CD1c-positive myeloid dendritic cell (primary cell): ENCODE results near the gene PDXK.
"Not testable (repeated sequence)": the region's sequence is repeated elsewhere in the genome, so short reads cannot be mapped to it uniquely, and the experiment has no call there.

Experiments
- DNase-seq: peaks from one replicate; pipeline ENCODE4 v3.0.0-alpha.2; 2016; ENCODE audit errors: extremely low spot score

Gene PDXK

GRCh38 chr21:43718872-43719747 is at the start of gene PDXK:
Gene PDXK, plus strand, starts transcription at chr21:43719129. Its CDS starts 166 bp downstream, at chr21:43719295.
- DNase-seq, result peak; percentile 96

- no peak for DNase-seq
Measured at GRCh38 chr21:43669828-43670605, 48.9 kb upstream of the PDXK start.

GRCh38 chr21:43675871-43676270 is 43.1 kb upstream of the PDXK start:
- no peak for DNase-seq

GRCh38 chr21:43676391-43676790 is 42.5 kb upstream of the PDXK start:
- DNase-seq, result peak; percentile 34

GRCh38 chr21:43679951-43680350 is 39.0 kb upstream of the PDXK start:
- no peak for DNase-seq

- not testable (repeated sequence) for DNase-seq
Measured at GRCh38 chr21:43680421-43680820, 38.5 kb upstream of the PDXK start.

GRCh38 chr21:43681650-43682049 is 37.3 kb upstream of the PDXK start:
- no peak for DNase-seq

- DNase-seq, result no peak
Measured at GRCh38 chr21:43684424-43684823, 34.5 kb upstream of the PDXK start.

- DNase-seq, result peak; percentile 61
Measured at GRCh38 chr21:43686811-43687565, 31.9 kb upstream of the PDXK start.

GRCh38 chr21:43687566-43688399 is 31.1 kb upstream of the PDXK start:
- DNase-seq, result peak; percentile 67

- DNase-seq, result no peak
Measured at GRCh38 chr21:43688906-43689305, 30.0 kb upstream of the PDXK start.

- peak; percentile 79 for DNase-seq
Measured at GRCh38 chr21:43689556-43690337, 29.2 kb upstream of the PDXK start.

- no peak for DNase-seq
Measured at GRCh38 chr21:43690346-43690745, 28.6 kb upstream of the PDXK start.

GRCh38 chr21:43691086-43691795 is 27.7 kb upstream of the PDXK start:
- peak; percentile 97 for DNase-seq

GRCh38 chr21:43691801-43692200 is 27.1 kb upstream of the PDXK start:
- DNase-seq, result no peak

- DNase-seq, result no peak
Measured at GRCh38 chr21:43692949-43693348, 26.0 kb upstream of the PDXK start.

- no peak for DNase-seq
Measured at GRCh38 chr21:43693981-43694380, 24.9 kb upstream of the PDXK start.

GRCh38 chr21:43694437-43695079 is 24.4 kb upstream of the PDXK start:
- no peak for DNase-seq

- DNase-seq, result no peak
Measured at GRCh38 chr21:43696214-43696613, 22.7 kb upstream of the PDXK start.
